ENCODE data around the gene ALOX5.

Gene ALOX5

GRCh38 chr10:45432700-45433472 is 58.9 kb downstream of the ALOX5 start:
- H3K27ac ChIP-seq (ENCODE audit: low read length): peak overlapping the region; percentile 12
- no peak overlapping the region for H3K4me3 ChIP-seq (ENCODE audit: low read length)
- H3K9ac ChIP-seq (ENCODE audit: low read depth, low read length): no peak overlapping the region
- H3K4me1 ChIP-seq (ENCODE audit: insufficient read depth, low read length): peaks cover 6% of the 10 kb centered on the region; the same call in 1 of the 2 replicates
- H3K27me3 ChIP-seq (ENCODE audit: insufficient read depth, low read length): no peaks in the 10 kb centered on the region
- H3K9me3 ChIP-seq (ENCODE audit: insufficient read depth, low read depth, low read length): peaks cover 5% of the 10 kb centered on the region; the same call in 1 of the 2 replicates
- no peaks in the 10 kb centered on the region for H3K36me3 ChIP-seq (ENCODE audit: insufficient read depth, low read depth, low read length)

GRCh38 chr10:45433716-45434469 is 59.9 kb downstream of the ALOX5 start:
- no peak overlapping the region for H3K9ac ChIP-seq (ENCODE audit: low read depth, low read length)
- peaks cover 5% of the 10 kb centered on the region; the same call in 1 of the 2 replicates for H3K9me3 ChIP-seq (ENCODE audit: insufficient read depth, low read depth, low read length)
- H3K4me3 ChIP-seq (ENCODE audit: low read length): no peak overlapping the region
- H3K27ac ChIP-seq (ENCODE audit: low read length): no peak overlapping the region
- no peaks in the 10 kb centered on the region for H3K27me3 ChIP-seq (ENCODE audit: insufficient read depth, low read length)
- peaks cover 6% of the 10 kb centered on the region; the same call in 1 of the 2 replicates for H3K4me1 ChIP-seq (ENCODE audit: insufficient read depth, low read length)
- no peaks in the 10 kb centered on the region for H3K36me3 ChIP-seq (ENCODE audit: insufficient read depth, low read depth, low read length)

DNA sequence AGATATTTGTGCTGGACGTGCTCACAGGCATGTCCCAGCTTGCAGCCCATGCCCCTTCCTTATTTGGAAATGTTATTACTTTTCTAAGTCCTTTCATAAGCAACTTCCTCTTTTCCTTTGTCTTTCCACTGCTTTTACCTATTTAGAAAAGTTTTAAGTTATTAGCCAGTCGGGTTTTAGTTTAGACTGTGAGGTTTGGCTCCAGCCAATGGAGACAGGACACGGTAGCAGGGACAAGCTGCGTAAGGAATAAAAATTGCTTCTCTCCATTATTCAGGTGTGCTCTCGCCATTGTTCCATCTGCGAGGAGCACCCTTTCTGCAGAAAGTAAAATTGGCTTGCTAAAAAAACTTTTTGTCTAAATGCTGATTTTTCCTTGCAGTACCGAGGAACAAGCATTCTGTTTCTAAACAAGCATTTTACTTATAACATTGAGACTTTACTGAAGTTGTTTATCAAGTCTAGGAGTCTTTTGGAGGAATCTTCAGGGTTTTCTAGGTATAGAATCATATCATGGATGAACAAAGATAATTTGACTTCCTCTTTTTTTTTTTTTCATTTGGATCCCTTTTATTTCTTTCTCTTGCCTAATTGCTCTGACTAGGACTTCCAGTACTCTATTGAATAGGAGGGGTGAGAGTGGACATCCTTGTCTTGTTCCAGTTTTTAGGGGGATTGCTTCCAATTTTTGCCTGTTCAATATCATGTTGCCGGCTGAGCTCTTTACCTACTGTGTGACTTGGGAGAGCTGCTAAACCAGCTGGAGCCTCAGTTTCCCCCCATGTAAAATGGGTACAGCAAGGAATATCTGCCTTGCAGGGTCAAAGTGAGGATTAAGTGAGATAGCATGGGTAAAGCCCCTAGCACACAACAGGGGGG is 63.8 kb downstream of the ALOX5 start:
- Histone ChIP-seq H3K9me3 (ENCODE audit: insufficient read depth, low read depth, low read length) (peaks cover 5% of the 10 kb centered on the region; the same call in 1 of the 2 replicates), H3K27ac (ENCODE audit: low read length) (no peak overlapping the region), H3K4me3 (ENCODE audit: low read length) (no peak overlapping the region), H3K36me3 (ENCODE audit: insufficient read depth, low read depth, low read length) (no peaks in the 10 kb centered on the region), H3K9ac (ENCODE audit: low read depth, low read length) (no peak overlapping the region), H3K27me3 (ENCODE audit: insufficient read depth, low read length) (no peaks in the 10 kb centered on the region), H3K4me1 (ENCODE audit: insufficient read depth, low read length) (peaks cover 3% of the 10 kb centered on the region; the same call in 1 of the 2 replicates)

GRCh38 chr10:45438466-45439090 is 64.6 kb downstream of the ALOX5 start:
- Histone ChIP-seq H3K9ac (ENCODE audit: low read depth, low read length) (no peak overlapping the region), H3K4me3 (ENCODE audit: low read length) (no peak overlapping the region), H3K36me3 (ENCODE audit: insufficient read depth, low read depth, low read length) (no peaks in the 10 kb centered on the region), H3K9me3 (ENCODE audit: insufficient read depth, low read depth, low read length) (peaks cover 5% of the 10 kb centered on the region; the same call in 1 of the 2 replicates), H3K4me1 (ENCODE audit: insufficient read depth, low read length) (peaks cover 2% of the 10 kb centered on the region; the same call in 1 of the 2 replicates), H3K27me3 (ENCODE audit: insufficient read depth, low read length) (no peaks in the 10 kb centered on the region), H3K27ac (ENCODE audit: low read length) (no peak overlapping the region)

DNA sequence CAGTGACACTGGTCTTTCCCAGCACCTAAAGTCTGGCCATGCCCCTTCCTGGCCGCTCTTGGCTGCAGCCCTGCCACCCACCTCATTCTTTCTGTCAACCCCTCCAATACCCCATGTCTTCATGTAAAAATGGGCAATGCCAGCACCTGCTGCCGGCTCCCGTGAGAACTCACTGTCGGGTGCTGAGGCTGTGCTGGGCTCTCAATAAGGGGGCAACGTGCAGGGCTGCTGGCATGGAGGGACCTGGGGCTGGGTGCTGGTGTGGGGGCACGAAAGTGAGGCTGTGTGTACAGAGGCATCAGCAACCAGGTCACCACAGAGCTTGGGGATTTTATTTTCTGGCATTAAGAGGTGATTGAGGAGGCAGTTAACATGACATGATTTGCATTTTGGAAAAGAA is 65.3 kb downstream of the ALOX5 start:
- no peaks in the 10 kb centered on the region for H3K27me3 ChIP-seq (ENCODE audit: insufficient read depth, low read length)
- H3K27ac ChIP-seq (ENCODE audit: low read length): no peak overlapping the region
- H3K9ac ChIP-seq (ENCODE audit: low read depth, low read length): no peak overlapping the region
- no peak overlapping the region for H3K4me3 ChIP-seq (ENCODE audit: low read length)
- H3K36me3 ChIP-seq (ENCODE audit: insufficient read depth, low read depth, low read length): no peaks in the 10 kb centered on the region
- H3K9me3 ChIP-seq (ENCODE audit: insufficient read depth, low read depth, low read length): peaks cover 5% of the 10 kb centered on the region; the same call in 1 of the 2 replicates
- no peaks in the 10 kb centered on the region for H3K4me1 ChIP-seq (ENCODE audit: insufficient read depth, low read length)

DNA sequence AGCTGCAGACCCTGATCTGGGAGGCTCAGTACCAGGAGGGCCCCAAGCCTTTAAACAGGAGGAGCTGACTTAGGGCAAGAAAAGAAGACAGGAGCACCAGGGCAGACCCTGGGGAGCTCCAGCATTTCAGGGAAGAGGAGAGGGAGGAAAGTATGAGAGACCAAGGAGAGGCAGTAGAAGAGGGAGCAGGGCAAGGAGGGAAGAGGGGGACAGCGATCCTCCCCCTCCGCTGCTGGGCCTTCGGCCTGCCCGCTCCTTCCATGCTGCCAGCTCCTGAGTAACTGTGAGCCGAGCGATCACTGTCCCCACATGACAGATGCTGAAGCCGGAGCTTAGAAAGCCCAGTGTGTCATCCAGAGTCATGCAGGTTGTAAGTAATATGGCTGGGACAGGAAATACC is 65.9 kb downstream of the ALOX5 start:
- Histone ChIP-seq H3K4me1 (ENCODE audit: insufficient read depth, low read length) (no peaks in the 10 kb centered on the region), H3K27ac (ENCODE audit: low read length) (no peak overlapping the region), H3K4me3 (ENCODE audit: low read length) (no peak overlapping the region), H3K9ac (ENCODE audit: low read depth, low read length) (no peak overlapping the region), H3K9me3 (ENCODE audit: insufficient read depth, low read depth, low read length) (peaks cover 5% of the 10 kb centered on the region; the same call in 1 of the 2 replicates), H3K36me3 (ENCODE audit: insufficient read depth, low read depth, low read length) (no peaks in the 10 kb centered on the region), H3K27me3 (ENCODE audit: insufficient read depth, low read length) (no peaks in the 10 kb centered on the region)

GRCh38 chr10:45440511-45441062 is 66.6 kb downstream of the ALOX5 start:
- H3K27me3 ChIP-seq (ENCODE audit: insufficient read depth, low read length): no peaks in the 10 kb centered on the region
- H3K9me3 ChIP-seq (ENCODE audit: insufficient read depth, low read depth, low read length): peaks cover 5% of the 10 kb centered on the region; the same call in 1 of the 2 replicates
- H3K4me3 ChIP-seq (ENCODE audit: low read length): no peak overlapping the region
- H3K9ac ChIP-seq (ENCODE audit: low read depth, low read length): no peak overlapping the region
- no peaks in the 10 kb centered on the region for H3K36me3 ChIP-seq (ENCODE audit: insufficient read depth, low read depth, low read length)
- H3K4me1 ChIP-seq (ENCODE audit: insufficient read depth, low read length): no peaks in the 10 kb centered on the region
- H3K27ac ChIP-seq (ENCODE audit: low read length): no peak overlapping the region

- Histone ChIP-seq H3K4me1 (ENCODE audit: insufficient read depth, low read length) (no peaks in the 10 kb centered on the region), H3K36me3 (ENCODE audit: insufficient read depth, low read depth, low read length) (no peaks in the 10 kb centered on the region), H3K4me3 (ENCODE audit: low read length) (no peak overlapping the region), H3K9ac (ENCODE audit: low read depth, low read length) (no peak overlapping the region), H3K27ac (ENCODE audit: low read length) (no peak overlapping the region), H3K27me3 (ENCODE audit: insufficient read depth, low read length) (no peaks in the 10 kb centered on the region), H3K9me3 (ENCODE audit: insufficient read depth, low read depth, low read length) (0 out of 2 replicates have a peak, but pooled peaks cover 1% of the 10 kb centered on the region)
These were observed 67.5 kb downstream of the ALOX5 start for GRCh38 chr10:45441239-45442190.

GRCh38 chr10:45442251-45442650 is 68.2 kb downstream of the ALOX5 start:
- H3K27ac ChIP-seq (ENCODE audit: low read length): no peak overlapping the region
- H3K9ac ChIP-seq (ENCODE audit: low read depth, low read length): no peak overlapping the region
- no peaks in the 10 kb centered on the region for H3K27me3 ChIP-seq (ENCODE audit: insufficient read depth, low read length)
- no peaks in the 10 kb centered on the region for H3K36me3 ChIP-seq (ENCODE audit: insufficient read depth, low read depth, low read length)
- H3K4me1 ChIP-seq (ENCODE audit: insufficient read depth, low read length): no peaks in the 10 kb centered on the region
- H3K4me3 ChIP-seq (ENCODE audit: low read length): no peak overlapping the region
- H3K9me3 ChIP-seq (ENCODE audit: insufficient read depth, low read depth, low read length): no peaks in the 10 kb centered on the region

DNA sequence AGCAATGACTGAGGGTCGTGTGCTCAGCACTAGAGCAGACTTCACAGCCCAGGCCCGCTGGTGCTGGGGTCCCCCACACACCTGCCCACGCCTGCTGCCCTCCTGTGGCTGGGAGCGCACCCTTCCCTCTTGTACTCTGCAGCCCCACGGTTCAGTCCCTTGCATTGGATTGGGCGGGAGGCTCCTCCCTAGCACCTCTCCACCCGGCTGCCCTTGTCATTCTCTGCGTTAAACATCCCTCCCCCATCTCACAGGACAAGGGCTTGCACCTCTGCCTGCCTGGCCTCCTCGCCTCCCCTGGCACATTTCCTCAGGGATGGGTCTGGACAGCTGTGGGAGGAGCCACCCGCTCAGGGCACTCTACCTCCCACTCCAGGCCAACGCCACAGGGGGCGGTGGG is 68.6 kb downstream of the ALOX5 start:
- H3K27ac ChIP-seq (ENCODE audit: low read length): no peak overlapping the region
- H3K27me3 ChIP-seq (ENCODE audit: insufficient read depth, low read length): no peaks in the 10 kb centered on the region
- H3K9me3 ChIP-seq (ENCODE audit: insufficient read depth, low read depth, low read length): no peaks in the 10 kb centered on the region
- H3K9ac ChIP-seq (ENCODE audit: low read depth, low read length): no peak overlapping the region
- no peaks in the 10 kb centered on the region for H3K4me1 ChIP-seq (ENCODE audit: insufficient read depth, low read length)
- H3K4me3 ChIP-seq (ENCODE audit: low read length): no peak overlapping the region
- no peaks in the 10 kb centered on the region for H3K36me3 ChIP-seq (ENCODE audit: insufficient read depth, low read depth, low read length)

Measured in iPS-20b (cell line).